Suprapubic skin (tissue), 4 donors: ENCODE measurements around the gene SHE.

Experiments
- CTCF ChIP-seq, 2 donors: fragments of 200-600 bp in 1 of 2; fragments of 450-650 bp in 1 of 2; sonication (generic) in 1 of 2; IDR thresholded peaks; one replicate each; pipeline ENCODE4 v1.5.1; 2016 to 2019; ENCODE audit warnings: antibody characterized with exemption in 2 of 2, mild to moderate bottlenecking in 1 of 2, moderate library complexity in 1 of 2
- EP300 ChIP-seq: sonication (generic); formaldehyde crosslinking; IDR thresholded peaks from one replicate; pipeline ENCODE4 v1.6.1; 2017; ENCODE audit warnings: antibody characterized with exemption
- POLR2AphosphoS5 ChIP-seq, 3 donors: sonication (generic); formaldehyde crosslinking; IDR thresholded peaks; one replicate each; pipeline ENCODE4 v1.6.1; 2017; ENCODE audit warnings: antibody characterized with exemption in 3 of 3

DNA sequence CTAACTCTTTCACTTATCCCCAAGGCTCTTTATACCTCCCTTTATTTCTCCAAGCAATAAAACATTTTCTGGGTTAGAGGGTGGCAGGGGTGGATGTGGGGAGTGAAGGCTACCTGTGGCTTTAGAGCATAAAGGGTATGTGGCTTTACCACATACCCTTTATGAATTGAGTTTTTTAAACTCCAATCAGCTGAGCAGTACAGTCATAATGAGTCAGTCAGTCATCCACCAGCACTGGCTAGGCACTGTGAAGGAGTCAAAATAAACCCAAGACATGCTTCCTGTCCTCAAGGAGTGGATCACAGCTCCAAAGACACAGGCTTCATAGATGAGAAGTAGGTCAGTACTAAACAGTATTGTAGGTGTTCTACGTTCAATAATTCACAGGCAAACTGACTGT is 2.8 kb downstream of the SHE start:
- TF ChIP-seq EP300 (no peak), CTCF (IDR thresholded peaks at IDR 0.05) (no peak), POLR2AphosphoS5 (IDR thresholded peaks at IDR 0.05) (no peak)
